ENCODE results near the gene BFSP2. TPM values are rescaled to one million over a fixed set of nuclear protein-coding genes. Genes with fewer than 3 reads are reported as not detected.

The BFSP2 gene
- total and polyA plus RNA-seq, 2 donors (not counting 3 experiments of a cell fraction or from before 2014, with no cell fraction given): not detected

DNA sequence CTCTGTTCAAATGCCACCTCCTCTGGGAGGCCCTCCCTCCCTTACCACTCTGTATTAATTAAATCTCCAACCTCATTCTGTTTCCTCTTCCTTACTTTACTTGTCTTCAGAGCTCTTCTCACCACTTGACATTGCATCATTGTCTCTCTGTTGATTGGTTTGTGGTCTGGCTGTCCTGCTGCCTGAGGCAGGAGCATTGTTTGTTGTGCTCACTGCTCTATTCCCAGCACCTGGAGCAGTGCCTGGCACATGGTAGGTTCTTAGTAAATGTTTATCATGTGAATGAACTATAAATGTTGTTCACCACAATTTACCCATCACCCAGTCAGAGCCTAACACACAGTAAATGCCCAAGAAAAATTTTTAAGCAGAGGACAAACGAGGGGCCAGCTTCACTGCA is 6.7 kb upstream of the BFSP2 start:
- H3K27me3 ChIP-seq (ENCODE audit: control insufficient read depth in 2 of 2, insufficient read depth in 2 of 2, low read length in 2 of 2): peaks cover 0 to 2% of the 10 kb centered on the region in 2 experiments
- TF ChIP-seq MYC (IDR thresholded peaks at IDR 0.05; ENCODE audit: low read depth, low read length): no peak
- TF ChIP-seq JUN (IDR thresholded peaks at IDR 0.05; ENCODE audit: borderline replicate concordance, insufficient read depth, insufficient read length, low read depth): no peak
- no peak for TF ChIP-seq POLR2A (IDR thresholded peaks at IDR 0.05; ENCODE audit: low read depth, low read length)
- TF ChIP-seq, protein P1, sequence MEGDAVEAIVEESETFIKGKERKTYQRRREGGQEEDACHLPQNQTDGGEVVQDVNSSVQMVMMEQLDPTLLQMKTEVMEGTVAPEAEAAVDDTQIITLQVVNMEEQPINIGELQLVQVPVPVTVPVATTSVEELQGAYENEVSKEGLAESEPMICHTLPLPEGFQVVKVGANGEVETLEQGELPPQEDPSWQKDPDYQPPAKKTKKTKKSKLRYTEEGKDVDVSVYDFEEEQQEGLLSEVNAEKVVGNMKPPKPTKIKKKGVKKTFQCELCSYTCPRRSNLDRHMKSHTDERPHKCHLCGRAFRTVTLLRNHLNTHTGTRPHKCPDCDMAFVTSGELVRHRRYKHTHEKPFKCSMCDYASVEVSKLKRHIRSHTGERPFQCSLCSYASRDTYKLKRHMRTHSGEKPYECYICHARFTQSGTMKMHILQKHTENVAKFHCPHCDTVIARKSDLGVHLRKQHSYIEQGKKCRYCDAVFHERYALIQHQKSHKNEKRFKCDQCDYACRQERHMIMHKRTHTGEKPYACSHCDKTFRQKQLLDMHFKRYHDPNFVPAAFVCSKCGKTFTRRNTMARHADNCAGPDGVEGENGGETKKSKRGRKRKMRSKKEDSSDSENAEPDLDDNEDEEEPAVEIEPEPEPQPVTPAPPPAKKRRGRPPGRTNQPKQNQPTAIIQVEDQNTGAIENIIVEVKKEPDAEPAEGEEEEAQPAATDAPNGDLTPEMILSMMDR (IDR thresholded peaks at IDR 0.05; ENCODE audit: extremely low read depth in 1 of 2, insufficient read depth in 1 of 2, low read depth in 1 of 2, low read length in 2 of 2): no peak
- TF ChIP-seq, protein P2, sequence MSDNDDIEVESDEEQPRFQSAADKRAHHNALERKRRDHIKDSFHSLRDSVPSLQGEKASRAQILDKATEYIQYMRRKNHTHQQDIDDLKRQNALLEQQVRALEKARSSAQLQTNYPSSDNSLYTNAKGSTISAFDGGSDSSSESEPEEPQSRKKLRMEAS (IDR thresholded peaks at IDR 0.05; ENCODE audit: insufficient read depth, insufficient read length): no peak
- TF ChIP-seq GATA2 (IDR thresholded peaks at IDR 0.05; ENCODE audit: insufficient read depth, insufficient read length, low read depth, low read length): no peak
- no peak for TF ChIP-seq POLR2AphosphoS5 (IDR thresholded peaks at IDR 0.05; ENCODE audit: insufficient read depth, low read depth, low read length)
- TF ChIP-seq FOS (IDR thresholded peaks at IDR 0.05; ENCODE audit: borderline replicate concordance, insufficient read depth, low read length): no peak
- TF ChIP-seq EZH2 (IDR thresholded peaks at IDR 0.05; ENCODE audit: borderline replicate concordance, low read depth, low read length, severe bottlenecking): no peak
- H3K79me2 ChIP-seq (ENCODE audit: control insufficient read depth, insufficient read depth, low read length): no peaks in the 10 kb centered on the region
- H3K27ac ChIP-seq (ENCODE audit: insufficient read depth, low read depth, low read length): no peak overlapping the region
- intact Hi-C loops (cut with micrococcal nuclease): no loop called here
- H4K20me1 ChIP-seq (replicated peaks; ENCODE audit: control insufficient read depth, extremely low read depth, insufficient read depth, low read length): no peaks in the 10 kb centered on the region
- no peak for DNase-seq (ENCODE audit: low read depth, low spot score)
- CTCF ChIA-PET: interaction anchor here (1.0 to 2.8 kb wide), 3 partner anchors 10 to 667 kb away, joined by 3 to 13 read pairs (median 4); no protein-coding TSS in a partner anchor
- no peak overlapping the region for H3K9ac ChIP-seq (replicated peaks; ENCODE audit: extremely low read depth, insufficient read depth, low read length)
- H3K9me3 ChIP-seq (replicated peaks; ENCODE audit: control insufficient read depth, insufficient read depth, low read length): no peaks in the 10 kb centered on the region
- no peak overlapping the region for H3K4me2 ChIP-seq (ENCODE audit: insufficient read depth, low read length)
- H3K4me1 ChIP-seq (ENCODE audit: control insufficient read depth, extremely low read depth, insufficient read depth, low read length): peaks cover 9% of the 10 kb centered on the region
- dilution Hi-C loops (cut with MboI; ENCODE audit: extremely low pct_ligation_motif_present, low sequenced_read_pairs): no loop called here
- POLR2A ChIA-PET: no interaction called here
- no TSS peak for BruUV-seq (replicated peaks)
- H3K9me1 ChIP-seq (replicated peaks; ENCODE audit: control insufficient read depth, extremely low read depth, insufficient read depth, low read length): no peaks in the 10 kb centered on the region
- H3K4me3 ChIP-seq (replicated peaks in 1 of 3; ENCODE audit: insufficient read depth in 1 of 3, low read depth in 1 of 3, low read length in 3 of 3): no peak overlapping the region
- H2AFZ ChIP-seq (ENCODE audit: low read depth, low read length): no peak overlapping the region
- FAIRE-seq: no peak
- H3K36me3 ChIP-seq (ENCODE audit: control insufficient read depth in 2 of 2, extremely low read depth in 1 of 2, insufficient read depth in 2 of 2, low read length in 2 of 2): no peaks in the 10 kb centered on the region
